ENCODE results near the gene CFAP20.

CFAP20 gene

GRCh38 chr16:58123896-58124600, 5.1 kb downstream of the CFAP20 start:
- no peak for DNase-seq

- no peak for DNase-seq
Measured at GRCh38 chr16:58121132-58121531, 8.0 kb downstream of the CFAP20 start.

GRCh38 chr16:58120234-58120633, 8.9 kb downstream of the CFAP20 start:
- DNase-seq, result no peak

- no peak for DNase-seq
Measured at GRCh38 chr16:58119509-58119845, 9.7 kb downstream of the CFAP20 start.

- no peak for DNase-seq
Measured at GRCh38 chr16:58118801-58119508, 10.2 kb downstream of the CFAP20 start.

- no peak for DNase-seq
Measured at GRCh38 chr16:58116529-58116928, 12.7 kb downstream of the CFAP20 start.

- no peak for DNase-seq
Measured at GRCh38 chr16:58116081-58116480, 13.1 kb downstream of the CFAP20 start.

- DNase-seq, result no peak
Measured at GRCh38 chr16:58114827-58115825, 14.1 kb downstream of the CFAP20 start.

- DNase-seq, result no peak
Measured at GRCh38 chr16:58111302-58111627, 17.9 kb downstream of the CFAP20 start.

- no peak for DNase-seq
Measured at GRCh38 chr16:58110571-58111301, 18.4 kb downstream of the CFAP20 start.

GRCh38 chr16:58109881-58110280, 19.3 kb downstream of the CFAP20 start:
- DNase-seq, result no peak

- DNase-seq, result no peak
Measured at GRCh38 chr16:58109330-58109729, 19.9 kb downstream of the CFAP20 start.

- DNase-seq, result no peak
Measured at GRCh38 chr16:58107709-58108108, 21.5 kb downstream of the CFAP20 start.

GRCh38 chr16:58107228-58107627, 22.0 kb downstream of the CFAP20 start:
- DNase-seq, result no peak

- DNase-seq, result no peak
Measured at GRCh38 chr16:58105631-58106030, 23.6 kb downstream of the CFAP20 start.

GRCh38 chr16:58102665-58103392, 26.4 kb downstream of the CFAP20 start:
- no peak for DNase-seq

GRCh38 chr16:58099956-58100300, 29.3 kb downstream of the CFAP20 start:
- DNase-seq, result no peak

GRCh38 chr16:58099097-58099955, 29.9 kb downstream of the CFAP20 start:
- no peak for DNase-seq

- DNase-seq, result no peak
Measured at GRCh38 chr16:58098207-58099096, 30.7 kb downstream of the CFAP20 start.

- DNase-seq, result no peak
Measured at GRCh38 chr16:58096249-58096648, 32.9 kb downstream of the CFAP20 start.
